K562 (cell line): ENCODE measurements around the gene AKAP13. TPM values are rescaled to one million over a fixed set of nuclear protein-coding genes. Genes with fewer than 3 reads are reported as not detected.

Source experiments
- ATAC-seq: fragments of 200-7000 bp; cut with Tn5 transposase; 3 replicates; pipeline ENCODE4 v1.9.1; 2020; ENCODE audit warnings: moderate library complexity
- BruUV-seq: library from RNA; stranded (reverse); fragments of 400-500 nt; replicated peaks from 2 replicates; lab custom pipeline; 2021; lab: Mats Ljungman, UMichigan
- CTCF ChIA-PET: fragments of 300-600 bp; formaldehyde crosslinking; extraction: SDS; loops from one replicate; lab custom pipeline; 2021; ENCODE audit warnings: low intra/inter-chr PET ratio; lab: Yijun Ruan, JAX
- POLR2A ChIA-PET: fragments of 300-600, 350-650 bp; sonication (Branson Sonifier 250); formaldehyde crosslinking; extraction: SDS; loops from one replicate; lab custom pipeline; 2021; ENCODE audit warnings: antibody characterized with exemption, inconsistent platforms; lab: Yijun Ruan, JAX
- DNase-seq, 4 experiments: peaks; one replicate each; pipeline versions ENCODE4 v3.0.0 to v3.0.0-alpha.2; 2011 to 2018; ENCODE audit warnings: low spot score in 3 of 4, mixed read lengths in 3 of 4; ENCODE audit errors: extremely low read depth in 1 of 4
- FAIRE-seq: peaks from 2 replicates; lab custom pipeline; 2011; peaks lifted over from hg19 to GRCh38; lab: Jason Lieb, UNC
- H2AFZ ChIP-seq: 2 replicates; pipeline ENCODE4 v1.6.0; 2011; ENCODE audit warnings: low read depth, low read length, control low read depth, inconsistent platforms
- H3K27ac ChIP-seq: fragments of 200-600 bp; 3 replicates; pipeline ENCODE4 v1.8.0; 2011; ENCODE audit warnings: low read depth, mild to moderate bottlenecking, control low read depth, inconsistent platforms, low read length, moderate library complexity, mixed read lengths; ENCODE audit errors: extremely low read depth
- H3K27me3 ChIP-seq, 2 experiments: fragments of 300-600 bp in 1 of 2; 2 replicates in 1 of 2; 3 replicates in 1 of 2; pipeline versions ENCODE4 v1.6.0 to v1.8.0; 2011; ENCODE audit warnings: inconsistent platforms in 2 of 2, low read length in 2 of 2, mild to moderate bottlenecking in 1 of 2, mixed read lengths in 1 of 2, moderate library complexity in 1 of 2; ENCODE audit not compliant: control insufficient read depth in 2 of 2, insufficient read depth in 2 of 2
- H3K36me3 ChIP-seq: fragments of 300-600 bp; 3 replicates; pipeline ENCODE4 v1.8.0; 2011; ENCODE audit warnings: mild to moderate bottlenecking, low read length, inconsistent platforms; ENCODE audit not compliant: control insufficient read depth, insufficient read depth
- H3K4me1 ChIP-seq, 2 experiments: fragments of 200-600 bp in 1 of 2; replicated peaks in 1 of 2; 2 replicates in 1 of 2; 3 replicates in 1 of 2; pipeline versions ENCODE4 v1.5.1 to v1.8.0; 2011; ENCODE audit warnings: inconsistent platforms in 2 of 2, low read length in 2 of 2, mild to moderate bottlenecking in 1 of 2, mixed read lengths in 1 of 2, moderate library complexity in 1 of 2; ENCODE audit not compliant: control insufficient read depth in 2 of 2, insufficient read depth in 2 of 2
- H3K4me2 ChIP-seq: 2 replicates; pipeline ENCODE4 v1.6.1; 2011; ENCODE audit warnings: low read length, control low read depth, inconsistent platforms, mixed read lengths; ENCODE audit not compliant: insufficient read depth
- H3K4me3 ChIP-seq: fragments of 200-600 bp; sonication (generic), shearing (Covaris generic); 2 replicates; pipeline ENCODE4 v1.5.1; 2016; ENCODE audit warnings: control low read depth, inconsistent platforms
- H3K79me2 ChIP-seq: fragments of 200-600 bp; 3 replicates; pipeline ENCODE4 v1.8.0; 2011; ENCODE audit warnings: low read length, inconsistent platforms; ENCODE audit not compliant: control insufficient read depth, insufficient read depth
- H3K9ac ChIP-seq, 2 experiments: 2 replicates each; pipeline versions ENCODE4 v1.6.0 to v1.6.1; 2011; ENCODE audit warnings: low read depth in 2 of 2, low read length in 2 of 2, control low read depth in 1 of 2, inconsistent platforms in 1 of 2, mild to moderate bottlenecking in 1 of 2, mixed read lengths in 1 of 2; ENCODE audit not compliant: insufficient read depth in 1 of 2
- H3K9me1 ChIP-seq: one replicate; pipeline ENCODE4 v1.6.0; 2011; ENCODE audit warnings: inconsistent platforms, mild to moderate bottlenecking, low read length, moderate library complexity; ENCODE audit not compliant: control insufficient read depth, insufficient read depth
- H3K9me3 ChIP-seq: replicated peaks from 2 replicates; pipeline ENCODE4 v1.5.1; 2011; ENCODE audit warnings: low read depth, low read length, inconsistent platforms; ENCODE audit not compliant: control insufficient read depth, insufficient read depth
- H4K20me1 ChIP-seq: replicated peaks from 2 replicates; pipeline ENCODE4 v1.6.1; 2011; ENCODE audit warnings: low read length, inconsistent platforms, mixed read lengths; ENCODE audit not compliant: control insufficient read depth, insufficient read depth
- BRF1 ChIP-seq: IDR thresholded peaks from 3 replicates; pipeline ENCODE4 v1.6.1; 2011; ENCODE audit warnings: borderline replicate concordance, mild to moderate bottlenecking; ENCODE audit not compliant: insufficient read length; ENCODE audit errors: extremely low read depth
- CBFA2T3 ChIP-seq: fragments of 450-650 bp; IDR thresholded peaks from 2 replicates; pipeline ENCODE4 v1.6.1; 2017
- DEAF1 ChIP-seq: fragments of 450-650 bp; formaldehyde crosslinking; IDR thresholded peaks from 2 replicates; pipeline ENCODE4 v1.4.0; 2020; ENCODE audit warnings: mild to moderate bottlenecking, moderate library complexity
- WGBS: fragments of 100-300 bp; shearing (Covaris generic); methylation state at CpG from one replicate; pipeline ENCODE4 v1.1.6; 2016; ENCODE audit warnings: low coverage, mixed read lengths; ENCODE audit not compliant: insufficient coverage; ENCODE audit errors: missing lambda C conversion rate; 5-methylcytosine and 5-hydroxymethylcytosine counted together
- in situ Hi-C: fragments of 300-500 bp; cut with MboI; formaldehyde crosslinking; loops from 4 replicates; pipeline ENCODE4 v1.15.0; 2018; ENCODE audit warnings: inconsistent platforms, mixed read lengths
- intact Hi-C: fragments of 100-400 bp; cut with micrococcal nuclease; formaldehyde crosslinking; loops from 2 replicates; pipeline ENCODE4 v1.14.2; 2022
- polyA plus RNA-seq, 8 experiments: library from polyadenylated mRNA; depleted of rRNA in 4 of 8; stranded (reverse) in 5 of 8; unstranded in 3 of 8; fragments of >200 nt; fragmentation: Nextera tagmentation in 2 of 8; fragmentation: Illumina TruSeq in 1 of 8; extraction: Ambion mirVana in 2 of 8; extraction: Trizol in 1 of 8; gene quantifications; 2 replicates each; pipeline versions ENCODE4 v1.2.1 to v1.2.3, GENCODE V29; 2011 to 2014; ENCODE audit warnings: inconsistent platforms in 1 of 8, missing spikeins in 1 of 8
- total RNA-seq, 7 experiments: library from RNA; depleted of rRNA in 6 of 7; stranded (reverse); fragments of >200 nt in 6 of 7; fragmentation: Illumina TruSeq in 2 of 7; extraction: Trizol in 2 of 7; gene quantifications; 2 replicates each; pipeline versions ENCODE4 v1.2.1 to v1.2.3, GENCODE V29; 2011 to 2021; ENCODE audit warnings: low replicate concordance in 1 of 7
- TF ChIP-seq, protein P1 (sequence below), 2 experiments: fragments of 450-650 bp; formaldehyde crosslinking in 1 of 2; IDR thresholded peaks; 2 replicates each; pipeline versions ENCODE4 v1.4.0 to v1.6.1; 2014 to 2020; ENCODE audit warnings: mild to moderate bottlenecking in 2 of 2, borderline replicate concordance in 1 of 2, low read depth in 1 of 2
- TF ChIP-seq, protein P2 (sequence below), 3 experiments: IDR thresholded peaks in 2 of 3; conservative IDR thresholded peaks in 1 of 3; 2 replicates each; pipeline ENCODE4 v1.5.1; 2011 to 2012; ENCODE audit warnings: low read length in 3 of 3, mild to moderate bottlenecking in 3 of 3, control low read depth in 2 of 3, improper control_type of control experiment in 1 of 3, inconsistent platforms in 1 of 3, low read depth in 1 of 3, mixed read lengths in 1 of 3, moderate library complexity in 1 of 3; ENCODE audit not compliant: insufficient read depth in 2 of 3

The AKAP13 gene
- total and polyA plus RNA-seq, 9 of the 15 experiments (the other 6 are each of a cell fraction or from before 2014, with no cell fraction given): 0.03 to 1.7 (median 0.42) TPM

GRCh38 chr15:85504749-85505676 lies 124.6 kb downstream of the AKAP13 start:
- Histone ChIP-seq H4K20me1 (no peaks in the 10 kb centered on the region), H3K27ac (no peak overlapping the region), H3K9ac (no peak overlapping the region), H3K4me1 (no peaks in the 10 kb centered on the region), H3K4me2 (no peak overlapping the region), H3K36me3 (no peaks in the 10 kb centered on the region), H3K9me1 (no peaks in the 10 kb centered on the region), H3K9me3 (no peaks in the 10 kb centered on the region), H3K4me3 (no peak overlapping the region), H3K79me2 (no peaks in the 10 kb centered on the region), H2AFZ (no peak overlapping the region), H3K27me3 (no peaks in the 10 kb centered on the region)
- intact Hi-C loops: loop anchor here (1.0 to 5.0 kb wide), 2 partner anchors 173 to 209 kb away; no protein-coding TSS in a partner anchor
- CTCF ChIA-PET: interaction anchor here (1.0 to 1.8 kb wide), 2 partner anchors 174 to 208 kb away, joined by 3 to 4 read pairs; no protein-coding TSS in a partner anchor
- ATAC-seq: peak; percentile 66; the same call in 2 of the 3 replicates
- POLR2A ChIA-PET: no interaction called here
- WGBS: 14% methylated on average over 8 of the region's 8 CpGs
- peak; percentile 40 for FAIRE-seq
- DNase-seq: peak; percentile 12 to 56 (median 18)
- BruUV-seq: no TSS peak
- in situ Hi-C loops: no loop called here
- peak; percentile 44; the same call in 1 of the 2 replicates for TF ChIP-seq DEAF1 (CRISPR knock-in tag)
- TF ChIP-seq CBFA2T3: no peak
- TF ChIP-seq, protein P1, sequence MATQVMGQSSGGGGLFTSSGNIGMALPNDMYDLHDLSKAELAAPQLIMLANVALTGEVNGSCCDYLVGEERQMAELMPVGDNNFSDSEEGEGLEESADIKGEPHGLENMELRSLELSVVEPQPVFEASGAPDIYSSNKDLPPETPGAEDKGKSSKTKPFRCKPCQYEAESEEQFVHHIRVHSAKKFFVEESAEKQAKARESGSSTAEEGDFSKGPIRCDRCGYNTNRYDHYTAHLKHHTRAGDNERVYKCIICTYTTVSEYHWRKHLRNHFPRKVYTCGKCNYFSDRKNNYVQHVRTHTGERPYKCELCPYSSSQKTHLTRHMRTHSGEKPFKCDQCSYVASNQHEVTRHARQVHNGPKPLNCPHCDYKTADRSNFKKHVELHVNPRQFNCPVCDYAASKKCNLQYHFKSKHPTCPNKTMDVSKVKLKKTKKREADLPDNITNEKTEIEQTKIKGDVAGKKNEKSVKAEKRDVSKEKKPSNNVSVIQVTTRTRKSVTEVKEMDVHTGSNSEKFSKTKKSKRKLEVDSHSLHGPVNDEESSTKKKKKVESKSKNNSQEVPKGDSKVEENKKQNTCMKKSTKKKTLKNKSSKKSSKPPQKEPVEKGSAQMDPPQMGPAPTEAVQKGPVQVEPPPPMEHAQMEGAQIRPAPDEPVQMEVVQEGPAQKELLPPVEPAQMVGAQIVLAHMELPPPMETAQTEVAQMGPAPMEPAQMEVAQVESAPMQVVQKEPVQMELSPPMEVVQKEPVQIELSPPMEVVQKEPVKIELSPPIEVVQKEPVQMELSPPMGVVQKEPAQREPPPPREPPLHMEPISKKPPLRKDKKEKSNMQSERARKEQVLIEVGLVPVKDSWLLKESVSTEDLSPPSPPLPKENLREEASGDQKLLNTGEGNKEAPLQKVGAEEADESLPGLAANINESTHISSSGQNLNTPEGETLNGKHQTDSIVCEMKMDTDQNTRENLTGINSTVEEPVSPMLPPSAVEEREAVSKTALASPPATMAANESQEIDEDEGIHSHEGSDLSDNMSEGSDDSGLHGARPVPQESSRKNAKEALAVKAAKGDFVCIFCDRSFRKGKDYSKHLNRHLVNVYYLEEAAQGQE (IDR thresholded peaks at IDR 0.05; ENCODE audit: borderline replicate concordance): peak; percentile 32; the same call in 1 of the 2 replicates
- TF ChIP-seq, protein P1 (CRISPR knock-in tag; IDR thresholded peaks at IDR 0.05; ENCODE audit: low read depth): no peak
- TF ChIP-seq, protein P2, sequence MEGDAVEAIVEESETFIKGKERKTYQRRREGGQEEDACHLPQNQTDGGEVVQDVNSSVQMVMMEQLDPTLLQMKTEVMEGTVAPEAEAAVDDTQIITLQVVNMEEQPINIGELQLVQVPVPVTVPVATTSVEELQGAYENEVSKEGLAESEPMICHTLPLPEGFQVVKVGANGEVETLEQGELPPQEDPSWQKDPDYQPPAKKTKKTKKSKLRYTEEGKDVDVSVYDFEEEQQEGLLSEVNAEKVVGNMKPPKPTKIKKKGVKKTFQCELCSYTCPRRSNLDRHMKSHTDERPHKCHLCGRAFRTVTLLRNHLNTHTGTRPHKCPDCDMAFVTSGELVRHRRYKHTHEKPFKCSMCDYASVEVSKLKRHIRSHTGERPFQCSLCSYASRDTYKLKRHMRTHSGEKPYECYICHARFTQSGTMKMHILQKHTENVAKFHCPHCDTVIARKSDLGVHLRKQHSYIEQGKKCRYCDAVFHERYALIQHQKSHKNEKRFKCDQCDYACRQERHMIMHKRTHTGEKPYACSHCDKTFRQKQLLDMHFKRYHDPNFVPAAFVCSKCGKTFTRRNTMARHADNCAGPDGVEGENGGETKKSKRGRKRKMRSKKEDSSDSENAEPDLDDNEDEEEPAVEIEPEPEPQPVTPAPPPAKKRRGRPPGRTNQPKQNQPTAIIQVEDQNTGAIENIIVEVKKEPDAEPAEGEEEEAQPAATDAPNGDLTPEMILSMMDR (IDR thresholded peaks at IDR 0.05 in 2 of 3, conservative IDR thresholded peaks at IDR 0.05 in 1 of 3; ENCODE audit: insufficient read depth in 2 of 3, low read depth in 1 of 3, low read length in 3 of 3): peak in 2 of 3 experiments; percentile 35 to 62; a peak in 4 of 6 replicates
- no peak for TF ChIP-seq BRF1
